ENCODE measurements around the gene ARMC12.
"Not testable (repeated sequence)": the region's sequence is repeated elsewhere in the genome, so short reads cannot be mapped to it uniquely, and the experiment has no call there.

The ARMC12 gene

GRCh38 chr6:35718911-35719381 is 17.9 kb upstream of the ARMC12 start:
- DNase-seq: no peak

GRCh38 chr6:35719404-35719829 is 17.4 kb upstream of the ARMC12 start:
- DNase-seq: no peak

- peak; percentile 42 for DNase-seq
Measured at GRCh38 chr6:35719830-35720733, 16.8 kb upstream of the ARMC12 start.

- DNase-seq: no peak
Measured at GRCh38 chr6:35722121-35722761, 14.6 kb upstream of the ARMC12 start.

GRCh38 chr6:35723587-35723986 is 13.2 kb upstream of the ARMC12 start:
- DNase-seq: no peak

GRCh38 chr6:35724059-35724458 is 12.8 kb upstream of the ARMC12 start:
- DNase-seq: no peak

GRCh38 chr6:35724471-35724870 is 12.4 kb upstream of the ARMC12 start:
- no peak for DNase-seq

GRCh38 chr6:35725081-35725708 is 11.6 kb upstream of the ARMC12 start:
- DNase-seq: no peak

GRCh38 chr6:35725721-35726438 is 11.0 kb upstream of the ARMC12 start:
- DNase-seq: no peak

GRCh38 chr6:35727231-35727934 is 9.4 kb upstream of the ARMC12 start:
- DNase-seq: peak; percentile 56

- peak; percentile 90 for DNase-seq
Measured at GRCh38 chr6:35727935-35728682, 8.7 kb upstream of the ARMC12 start.

- DNase-seq: no peak
Measured at GRCh38 chr6:35728683-35729678, 7.9 kb upstream of the ARMC12 start.

GRCh38 chr6:35729722-35730121 is 7.1 kb upstream of the ARMC12 start:
- DNase-seq: no peak

GRCh38 chr6:35730745-35731413 is 6.0 kb upstream of the ARMC12 start:
- no peak for DNase-seq

GRCh38 chr6:35731414-35731735 is 5.5 kb upstream of the ARMC12 start:
- DNase-seq: peak; percentile 83

GRCh38 chr6:35731736-35732532 is 4.9 kb upstream of the ARMC12 start:
- DNase-seq: peak; percentile 87

- DNase-seq: no peak
Measured at GRCh38 chr6:35733633-35734032, 3.2 kb upstream of the ARMC12 start.

- not testable (repeated sequence) for DNase-seq
Measured at GRCh38 chr6:35734319-35734718, 2.5 kb upstream of the ARMC12 start.

GRCh38 chr6:35735452-35735851 is 1.4 kb upstream of the ARMC12 start:
- DNase-seq: no peak
